Activated CD4-positive, alpha-beta T cell treated with anti-CD3 and anti-CD28 coated beads, Interleukin-2, amount 50 U/mL, for 48 hours (primary cell): Measurements from ENCODE around the gene VPS11.
"Not testable (repeated sequence)": the region's sequence is repeated elsewhere in the genome, so short reads cannot be mapped to it uniquely, and the experiment has no call there.

Source experiments
- DNase-seq, 2 experiments: peaks; one replicate each; pipeline ENCODE4 v3.0.0-alpha.2; 2020

The VPS11 gene

DNA sequence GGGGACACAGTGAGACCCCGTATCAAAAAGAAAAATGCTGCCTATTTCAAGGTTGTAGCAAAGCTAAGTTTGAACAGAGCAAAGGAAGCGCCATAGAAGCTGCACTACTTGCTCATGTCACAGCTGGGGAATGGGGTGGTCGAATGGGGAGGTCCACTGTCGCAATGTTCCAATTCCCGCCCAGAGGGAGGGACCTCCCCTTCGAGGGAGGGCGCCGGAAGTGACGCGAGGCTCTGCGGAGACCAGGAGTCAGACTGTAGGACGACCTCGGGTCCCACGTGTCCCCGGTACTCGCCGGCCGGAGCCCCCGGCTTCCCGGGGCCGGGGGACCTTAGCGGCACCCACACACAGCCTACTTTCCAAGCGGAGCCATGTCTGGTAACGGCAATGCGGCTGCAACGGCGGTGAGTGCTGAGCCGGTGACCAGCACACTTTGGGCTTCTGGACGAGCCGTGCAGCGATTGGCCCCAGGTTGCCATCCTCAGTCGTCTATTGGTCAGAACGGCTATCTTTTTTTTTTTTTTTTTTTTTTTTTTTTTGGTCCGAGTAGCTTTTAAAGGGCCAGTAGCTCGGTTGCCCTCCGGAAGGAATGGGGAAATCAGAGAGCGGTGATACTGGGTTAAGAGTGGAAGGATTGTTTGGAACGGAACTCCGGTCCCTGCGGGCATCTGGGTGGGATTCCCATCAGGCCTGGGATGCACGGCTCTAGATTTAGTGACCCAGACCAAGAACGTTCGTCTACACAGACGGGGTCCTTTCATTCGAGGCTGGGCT lies 17.2 kb downstream of the VPS11 start, which contains the start of gene HMBS:
Gene HMBS, plus strand, starts transcription at position 219 of the 774 bp plus-strand sequence. Its CDS starts 153 bp downstream, at position 372.
- DNase-seq: peak; percentile 91 to 93

DNA sequence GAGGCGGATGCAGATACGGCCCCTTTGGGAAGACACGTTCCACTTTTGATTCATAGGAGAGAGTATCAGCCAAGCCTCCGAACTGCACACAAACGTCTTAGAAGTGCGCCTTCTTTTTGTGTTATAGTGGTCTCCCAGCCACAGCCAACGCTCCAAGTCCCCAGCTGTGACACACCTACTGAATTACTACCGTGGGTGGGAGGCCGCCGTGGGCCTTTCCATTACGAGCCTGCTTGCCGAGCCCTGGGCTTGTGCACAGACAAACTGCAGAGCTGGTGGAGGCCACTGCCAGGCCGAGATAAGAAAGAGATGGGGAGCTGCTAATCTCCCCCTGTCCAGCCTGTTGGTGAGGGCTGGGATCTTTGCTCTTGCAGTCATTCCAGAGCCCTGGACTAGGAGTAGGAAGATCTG lies 17.8 kb downstream of the VPS11 start:
- peak in 1 of 2 experiments; percentile 50 for DNase-seq

DNA sequence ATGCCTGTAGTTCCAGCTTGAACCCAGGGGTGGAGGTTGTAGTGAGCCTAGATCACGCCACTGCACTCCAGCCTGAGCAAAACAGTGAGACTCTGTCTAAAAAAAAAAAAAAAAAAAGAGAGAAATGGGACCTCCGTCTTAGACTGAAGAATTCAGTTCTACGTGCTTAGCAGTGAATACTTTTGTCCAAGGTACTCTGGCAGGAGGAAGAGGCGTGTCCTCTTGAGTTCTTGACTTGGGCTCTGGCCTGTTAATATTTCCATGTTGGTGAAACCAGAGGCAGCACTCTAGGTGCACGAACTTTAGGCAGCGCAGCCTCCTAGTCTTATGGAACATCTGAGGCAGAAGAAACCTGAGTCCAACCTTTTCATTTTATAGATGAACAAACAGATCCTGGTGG lies 19.5 kb downstream of the VPS11 start:
- no peak for DNase-seq

GRCh38 chr11:119087747-119088241 lies 20.2 kb downstream of the VPS11 start:
- DNase-seq: no peak

DNA sequence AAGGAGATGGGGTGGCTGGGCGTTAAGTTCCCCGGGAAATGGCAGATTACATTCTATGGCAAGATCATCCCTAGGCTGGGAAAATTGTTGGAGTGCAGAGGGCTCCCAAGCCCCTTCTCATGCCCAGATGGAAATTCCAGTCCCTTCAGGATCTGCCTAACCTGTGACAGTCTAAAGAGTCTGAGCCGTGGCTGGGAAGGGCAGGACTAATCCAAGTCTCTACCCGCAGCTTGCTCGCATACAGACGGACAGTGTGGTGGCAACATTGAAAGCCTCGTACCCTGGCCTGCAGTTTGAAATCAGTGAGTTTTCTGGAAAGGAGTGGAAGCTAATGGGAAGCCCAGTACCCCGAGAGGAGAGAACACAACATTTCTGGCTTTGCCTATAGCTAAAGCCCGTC lies 20.8 kb downstream of the VPS11 start:
- no peak for DNase-seq

GRCh38 chr11:119089319-119089718 lies 21.7 kb downstream of the VPS11 start:
- DNase-seq: no peak

GRCh38 chr11:119091178-119091577 lies 23.6 kb downstream of the VPS11 start:
- DNase-seq: no peak

GRCh38 chr11:119091966-119092879 lies 24.6 kb downstream of the VPS11 start:
- peak in 1 of 2 experiments; percentile 19 for DNase-seq

DNA sequence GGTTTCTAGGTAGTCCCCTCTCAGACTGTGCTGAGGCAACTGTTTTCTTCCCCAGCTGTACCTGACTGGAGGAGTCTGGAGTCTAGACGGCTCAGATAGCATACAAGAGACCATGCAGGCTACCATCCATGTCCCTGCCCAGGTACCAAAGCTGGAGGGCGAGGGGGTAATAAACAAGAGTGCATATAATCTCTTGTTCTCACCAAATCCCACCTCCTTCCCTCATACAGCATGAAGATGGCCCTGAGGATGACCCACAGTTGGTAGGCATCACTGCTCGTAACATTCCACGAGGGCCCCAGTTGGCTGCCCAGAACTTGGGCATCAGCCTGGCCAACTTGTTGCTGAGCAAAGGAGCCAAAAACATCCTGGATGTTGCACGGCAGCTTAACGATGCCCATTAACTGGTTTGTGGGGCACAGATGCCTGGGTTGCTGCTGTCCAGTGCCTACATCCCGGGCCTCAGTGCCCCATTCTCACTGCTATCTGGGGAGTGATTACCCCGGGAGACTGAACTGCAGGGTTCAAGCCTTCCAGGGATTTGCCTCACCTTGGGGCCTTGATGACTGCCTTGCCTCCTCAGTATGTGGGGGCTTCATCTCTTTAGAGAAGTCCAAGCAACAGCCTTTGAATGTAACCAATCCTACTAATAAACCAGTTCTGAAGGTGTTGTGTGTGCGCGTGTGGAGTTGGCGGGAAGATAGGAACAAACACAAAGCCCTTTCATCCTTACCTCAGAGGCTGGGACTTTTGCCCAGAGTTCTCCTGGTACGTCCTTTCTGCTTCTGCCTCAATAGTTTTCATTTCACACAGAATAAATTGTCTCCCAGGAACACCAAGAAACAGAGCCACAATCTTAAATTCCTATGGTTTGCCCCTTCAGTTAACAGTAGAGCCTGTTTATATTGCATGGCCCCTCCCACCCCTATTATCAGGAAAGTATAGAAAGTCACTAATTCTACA lies 25.5 kb downstream of the VPS11 start:
- peak in 1 of 2 experiments; percentile 20 for DNase-seq

DNA sequence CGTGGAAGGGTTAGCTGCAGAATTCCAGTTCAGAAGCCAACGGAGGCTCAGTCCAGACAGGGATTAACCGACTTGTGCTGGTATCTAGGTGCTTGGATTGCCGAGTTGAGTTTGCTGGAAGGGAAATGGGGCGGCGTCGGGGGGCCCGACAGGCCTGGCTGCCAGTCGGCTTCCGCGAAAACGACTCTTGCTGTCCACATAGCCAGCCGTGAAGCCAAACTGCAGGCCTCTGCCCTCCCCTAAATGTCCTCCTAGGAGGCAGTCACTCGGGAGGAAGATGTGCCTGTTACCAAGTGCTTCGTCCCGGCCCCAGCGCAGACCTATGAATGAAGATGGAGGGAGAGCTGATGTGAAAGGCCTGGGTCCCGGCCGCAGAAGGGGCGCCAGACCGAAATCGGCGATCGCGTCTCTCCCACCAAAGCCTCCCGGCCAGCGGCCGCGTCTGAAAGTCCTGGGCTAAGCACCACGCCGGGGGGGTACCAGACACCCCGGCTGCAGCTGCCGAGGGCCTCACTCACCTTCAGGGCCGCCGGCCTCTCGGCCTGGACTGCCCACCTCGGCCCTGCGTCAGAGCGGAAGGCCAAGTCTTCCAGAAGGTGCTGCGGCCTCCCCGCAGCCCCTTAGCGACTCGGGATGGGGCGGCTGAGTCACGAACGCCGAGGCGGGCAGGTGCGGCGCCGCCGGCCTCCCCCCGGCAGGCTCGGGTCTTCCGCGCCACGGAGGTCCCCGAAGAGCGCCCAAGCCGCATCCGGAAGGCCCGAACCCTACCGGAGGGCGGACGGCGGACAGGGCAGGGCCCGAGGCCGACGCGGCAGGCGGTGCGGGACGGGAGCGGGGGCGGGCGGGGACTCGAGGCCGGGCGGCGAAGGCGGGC lies 26.6 kb downstream of the VPS11 start:
- peak; percentile 42 to 46 for DNase-seq

DNA sequence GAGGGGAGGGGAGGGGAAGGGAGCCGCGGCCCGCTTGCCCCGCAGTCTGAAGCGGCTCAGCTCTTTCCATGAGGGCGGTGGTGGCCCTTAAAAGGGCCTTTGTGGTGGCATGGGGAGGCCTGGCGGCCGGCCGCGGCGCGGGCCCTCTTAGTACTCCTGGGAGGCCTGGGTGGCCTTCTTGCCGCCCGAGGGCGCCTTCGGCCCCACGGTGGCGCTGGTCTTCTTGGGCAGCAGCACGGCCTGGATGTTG lies 27.1 kb downstream of the VPS11 start:
- DNase-seq: peak in 1 of 2 experiments; percentile 66

- DNase-seq: peak; percentile 99
Observed at GRCh38 chr11:119095066-119095880, 27.7 kb downstream of the VPS11 start.

- DNase-seq: no peak
Observed at GRCh38 chr11:119099711-119100110, 32.1 kb downstream of the VPS11 start.

- no peak for DNase-seq
Observed at GRCh38 chr11:119100246-119100970, 32.8 kb downstream of the VPS11 start.

DNA sequence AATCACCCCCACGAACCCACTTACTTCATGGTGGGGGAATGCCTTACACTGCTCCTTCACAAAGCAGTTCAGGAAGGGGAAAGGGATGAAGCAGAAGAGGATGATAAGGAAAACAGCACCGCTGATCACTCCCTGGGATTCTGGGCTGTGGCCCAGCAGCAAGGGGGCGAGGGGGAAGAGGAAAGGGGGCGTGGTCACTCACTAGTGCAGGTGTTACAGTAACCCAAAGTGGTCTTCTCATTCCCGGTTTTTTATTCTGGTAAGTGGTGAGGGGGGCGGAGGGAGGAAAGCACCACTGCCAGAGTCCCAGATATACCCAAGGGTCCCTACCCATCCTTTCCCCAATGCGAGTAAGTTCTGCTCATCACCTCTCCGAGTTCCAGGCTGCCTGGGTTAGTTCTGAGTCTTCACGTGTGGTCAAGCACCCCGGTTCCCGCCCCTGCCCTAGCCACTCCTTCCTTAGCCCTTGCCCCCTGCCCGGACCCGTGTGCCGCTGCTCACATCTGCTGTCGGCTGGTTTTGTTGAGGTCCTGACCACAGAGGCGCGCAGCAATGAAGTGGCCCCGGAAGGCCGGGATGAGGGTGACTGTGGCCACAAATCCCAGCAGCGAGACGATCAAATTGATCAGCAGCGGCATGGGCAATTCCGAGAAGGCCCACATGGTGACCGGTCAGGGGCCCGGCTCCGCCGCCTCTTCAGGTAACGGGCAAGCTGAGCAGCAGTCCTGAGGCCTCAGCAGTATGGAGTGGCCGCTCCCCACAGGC lies 33.6 kb downstream of the VPS11 start:
- peak; percentile 46 to 56 for DNase-seq

DNA sequence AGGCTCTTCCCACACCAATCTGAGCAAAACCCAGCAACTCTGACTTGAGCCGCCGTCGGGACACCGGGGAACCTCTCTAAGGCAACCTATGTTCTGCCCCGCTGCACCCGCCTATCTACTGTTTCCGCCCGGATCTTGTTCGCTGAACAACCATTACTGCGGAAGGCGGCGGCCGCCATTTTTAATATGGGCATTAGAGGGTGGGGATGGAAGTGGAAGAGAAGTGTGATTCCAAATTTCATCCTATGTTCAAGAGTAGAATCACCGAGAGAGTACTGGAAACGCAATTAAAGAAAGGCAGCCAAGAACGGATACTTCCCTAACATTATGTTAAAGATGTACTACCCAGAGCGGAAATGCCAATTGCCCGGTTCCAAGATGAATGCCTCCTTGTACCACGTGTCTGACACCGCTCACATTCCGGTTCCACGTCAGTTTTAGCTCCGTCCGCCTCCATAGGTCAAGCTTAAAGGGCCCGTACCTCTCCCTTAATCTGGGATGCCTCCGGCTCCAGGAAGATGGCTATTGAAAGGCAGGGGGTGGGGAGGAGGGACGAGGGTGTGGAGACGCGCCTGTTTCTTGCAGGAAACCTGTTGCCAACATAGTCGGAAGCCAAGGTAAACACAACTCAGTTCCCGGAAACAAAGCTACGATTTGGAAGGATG lies 34.3 kb downstream of the VPS11 start, which contains the start of gene DPAGT1:
Gene DPAGT1, minus strand, starts transcription at position 95 of the 665 bp plus-strand sequence. CDS start 198 bp downstream, outside the sequence.
- peak; percentile 84 to 89 for DNase-seq

- not testable (repeated sequence) for DNase-seq
Observed at GRCh38 chr11:119103161-119103664, 35.6 kb downstream of the VPS11 start.

- DNase-seq: no peak
Observed at GRCh38 chr11:119103793-119104192, 36.2 kb downstream of the VPS11 start.
